ENCODE data around the gene OSBPL10.

Gene OSBPL10

GRCh38 chr3:31614162-31614921, 366.7 kb downstream of the OSBPL10 start:
- ChIA-PET POLR2A (no interaction called here), CTCF (interaction anchor here (1.4 to 1.8 kb wide), 2 partner anchors 530 to 846 kb away, joined by 3 to 4 read pairs; no protein-coding TSS in a partner anchor)
- DNase-seq (ENCODE audit: low read depth, low spot score), result no peak
- no peak overlapping the region for H3K4me3 ChIP-seq (ENCODE audit: low read depth, low read length)
- TF ChIP-seq, protein P1, sequence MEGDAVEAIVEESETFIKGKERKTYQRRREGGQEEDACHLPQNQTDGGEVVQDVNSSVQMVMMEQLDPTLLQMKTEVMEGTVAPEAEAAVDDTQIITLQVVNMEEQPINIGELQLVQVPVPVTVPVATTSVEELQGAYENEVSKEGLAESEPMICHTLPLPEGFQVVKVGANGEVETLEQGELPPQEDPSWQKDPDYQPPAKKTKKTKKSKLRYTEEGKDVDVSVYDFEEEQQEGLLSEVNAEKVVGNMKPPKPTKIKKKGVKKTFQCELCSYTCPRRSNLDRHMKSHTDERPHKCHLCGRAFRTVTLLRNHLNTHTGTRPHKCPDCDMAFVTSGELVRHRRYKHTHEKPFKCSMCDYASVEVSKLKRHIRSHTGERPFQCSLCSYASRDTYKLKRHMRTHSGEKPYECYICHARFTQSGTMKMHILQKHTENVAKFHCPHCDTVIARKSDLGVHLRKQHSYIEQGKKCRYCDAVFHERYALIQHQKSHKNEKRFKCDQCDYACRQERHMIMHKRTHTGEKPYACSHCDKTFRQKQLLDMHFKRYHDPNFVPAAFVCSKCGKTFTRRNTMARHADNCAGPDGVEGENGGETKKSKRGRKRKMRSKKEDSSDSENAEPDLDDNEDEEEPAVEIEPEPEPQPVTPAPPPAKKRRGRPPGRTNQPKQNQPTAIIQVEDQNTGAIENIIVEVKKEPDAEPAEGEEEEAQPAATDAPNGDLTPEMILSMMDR (IDR thresholded peaks at IDR 0.05; ENCODE audit: insufficient read depth, low read length, missing control alignments), result no peak

GRCh38 chr3:31613654-31614053, 367.4 kb downstream of the OSBPL10 start:
- CTCF ChIA-PET, result interaction anchor here (0.8 to 1.8 kb wide), 2 partner anchors 10 to 845 kb away, joined by 4 read pairs; no protein-coding TSS in a partner anchor
- no peak overlapping the region for H3K4me3 ChIP-seq (ENCODE audit: low read depth, low read length)
- POLR2A ChIA-PET, result no interaction called here
- no peak for DNase-seq (ENCODE audit: low read depth, low spot score)
- TF ChIP-seq, protein P1 (IDR thresholded peaks at IDR 0.05; ENCODE audit: insufficient read depth, low read length, missing control alignments), result no peak

- CTCF ChIA-PET, result interaction anchor here (0.8 to 1.8 kb wide), 4 partner anchors 9 to 845 kb away, joined by 3 to 4 read pairs (median 4); no protein-coding TSS in a partner anchor
- TF ChIP-seq, protein P1 (IDR thresholded peaks at IDR 0.05; ENCODE audit: insufficient read depth, low read length, missing control alignments), result no peak
- H3K4me3 ChIP-seq (ENCODE audit: low read depth, low read length), result no peak overlapping the region
- DNase-seq (ENCODE audit: low read depth, low spot score), result no peak
- POLR2A ChIA-PET, result no interaction called here
Measured at GRCh38 chr3:31613177-31613576, 367.9 kb downstream of the OSBPL10 start.
